GOT3 (cell line): ENCODE measurements around the gene GRIN2A.

Experiments used
- DNase-seq: peaks from one replicate; lab custom pipeline; 2025; ENCODE audit warnings: mixed read lengths; lab: John Stamatoyannopoulos, UW

GRIN2A gene

DNA sequence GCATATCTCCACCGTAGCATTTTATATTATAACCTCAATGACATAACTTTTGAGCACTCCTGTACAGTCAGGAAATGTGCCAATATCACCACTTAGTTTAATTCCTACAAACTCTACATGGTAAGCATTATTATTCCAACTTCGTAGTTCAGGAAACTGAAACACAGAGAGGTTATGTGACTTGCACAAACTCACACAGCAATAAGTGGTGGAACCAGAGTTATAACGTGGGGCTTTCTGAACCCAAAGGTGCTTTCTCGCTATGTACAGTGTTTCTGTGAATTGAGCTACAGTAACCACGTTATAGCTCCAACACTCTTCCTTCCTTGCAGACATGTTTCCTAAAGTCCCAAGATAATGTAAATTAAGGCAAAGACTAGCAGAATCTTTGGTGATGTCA, 330.2 kb downstream of the GRIN2A start:
- DNase-seq = no peak

DNA sequence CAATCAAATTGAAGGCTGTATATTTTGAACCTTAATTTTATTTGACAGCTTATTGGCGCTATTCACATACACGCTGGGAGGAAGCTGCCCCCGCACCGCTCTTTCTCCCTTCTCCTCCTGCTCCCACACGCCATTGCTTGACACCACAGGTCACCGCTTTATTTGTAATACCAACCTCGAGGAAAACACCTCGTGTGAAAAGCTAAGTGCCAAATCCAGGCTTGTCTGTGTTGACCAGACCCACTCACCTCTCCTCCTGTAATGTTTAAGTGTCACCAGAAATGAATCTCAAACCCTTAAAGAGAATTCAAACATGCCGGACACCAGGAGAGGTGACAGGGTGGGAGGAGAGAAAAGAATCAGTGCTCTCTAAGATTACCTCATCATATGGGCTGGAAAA, 331.4 kb downstream of the GRIN2A start:
- no peak for DNase-seq

DNA sequence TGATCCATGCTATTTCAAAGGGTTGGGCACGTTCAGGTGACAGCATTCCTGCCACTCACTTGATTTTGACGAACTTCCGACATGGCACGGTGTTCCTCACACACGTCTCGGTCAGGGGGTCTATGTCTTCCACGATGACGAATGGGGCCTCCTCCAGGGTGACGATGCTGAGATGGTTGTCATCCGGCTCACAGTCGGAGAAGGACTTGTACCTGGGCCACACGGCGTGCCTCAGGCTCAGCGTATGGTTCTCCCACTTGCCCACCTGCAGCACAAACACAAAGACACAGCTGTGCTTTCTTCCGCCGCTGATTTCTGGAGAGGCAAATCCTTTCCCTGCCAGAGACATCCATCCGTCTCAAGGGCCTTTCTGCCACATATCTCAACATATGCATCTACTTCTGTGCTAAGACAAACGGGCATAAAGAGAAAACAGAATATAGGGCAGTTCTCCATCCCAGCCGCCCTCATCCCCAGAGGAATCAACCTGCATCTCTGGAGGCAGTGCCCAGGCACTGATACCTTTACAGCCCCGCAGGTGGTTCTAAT, 332.5 kb downstream of the GRIN2A start:
- no peak for DNase-seq

DNA sequence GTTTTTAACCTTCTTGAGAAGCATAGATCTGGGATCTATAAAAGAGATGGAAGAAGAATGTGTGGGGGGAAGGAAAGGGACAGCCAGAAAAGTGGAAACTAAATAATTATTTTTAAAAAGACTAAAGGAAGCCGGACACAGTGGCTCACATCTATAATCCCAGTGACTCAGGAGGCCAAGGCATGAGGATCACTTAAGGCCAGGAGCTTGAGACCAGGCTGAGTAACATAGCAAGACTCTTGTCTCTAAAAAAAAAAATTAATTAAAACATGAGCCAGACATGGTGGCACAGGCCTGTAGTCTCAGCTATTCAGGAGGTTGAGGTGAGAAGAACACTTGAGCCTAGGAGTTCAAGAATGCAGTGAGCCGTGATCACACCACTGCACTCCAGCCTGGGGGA, 335.1 kb downstream of the GRIN2A start:
- DNase-seq = no peak

DNA sequence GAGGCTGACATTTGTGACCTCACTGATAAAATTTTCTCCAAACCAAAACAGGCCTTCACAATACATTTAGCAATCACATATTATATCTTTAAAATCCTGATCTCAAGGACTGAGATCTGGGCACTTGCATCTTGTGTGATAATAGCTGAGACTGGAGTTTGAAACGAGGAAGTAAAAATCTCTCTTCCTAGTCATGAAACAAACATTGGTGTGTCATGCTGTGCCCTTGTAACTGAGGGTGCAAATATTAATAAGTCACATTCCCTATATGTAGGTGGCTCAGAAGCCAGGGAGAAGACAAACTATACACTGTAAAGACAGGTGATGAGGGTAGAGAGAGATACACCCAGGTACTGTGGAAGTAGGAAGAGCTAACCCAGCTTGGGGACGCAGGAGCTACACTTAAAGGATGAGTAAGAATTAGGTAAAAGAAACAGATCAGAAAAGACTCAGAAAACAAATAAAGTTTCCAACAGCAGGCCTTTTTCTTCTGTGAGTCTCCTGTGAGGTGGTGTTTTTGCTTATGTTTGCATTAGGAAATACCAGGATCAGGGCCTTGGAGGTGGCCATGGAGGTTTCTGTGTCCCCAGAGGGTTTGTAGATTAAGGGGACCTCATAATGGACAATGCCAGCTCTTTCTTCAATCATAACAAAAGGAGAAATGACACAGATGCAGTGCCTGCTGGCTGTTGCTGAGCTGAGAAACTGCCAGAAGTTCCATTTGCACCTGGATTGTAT, 335.7 kb downstream of the GRIN2A start:
- no peak for DNase-seq

DNA sequence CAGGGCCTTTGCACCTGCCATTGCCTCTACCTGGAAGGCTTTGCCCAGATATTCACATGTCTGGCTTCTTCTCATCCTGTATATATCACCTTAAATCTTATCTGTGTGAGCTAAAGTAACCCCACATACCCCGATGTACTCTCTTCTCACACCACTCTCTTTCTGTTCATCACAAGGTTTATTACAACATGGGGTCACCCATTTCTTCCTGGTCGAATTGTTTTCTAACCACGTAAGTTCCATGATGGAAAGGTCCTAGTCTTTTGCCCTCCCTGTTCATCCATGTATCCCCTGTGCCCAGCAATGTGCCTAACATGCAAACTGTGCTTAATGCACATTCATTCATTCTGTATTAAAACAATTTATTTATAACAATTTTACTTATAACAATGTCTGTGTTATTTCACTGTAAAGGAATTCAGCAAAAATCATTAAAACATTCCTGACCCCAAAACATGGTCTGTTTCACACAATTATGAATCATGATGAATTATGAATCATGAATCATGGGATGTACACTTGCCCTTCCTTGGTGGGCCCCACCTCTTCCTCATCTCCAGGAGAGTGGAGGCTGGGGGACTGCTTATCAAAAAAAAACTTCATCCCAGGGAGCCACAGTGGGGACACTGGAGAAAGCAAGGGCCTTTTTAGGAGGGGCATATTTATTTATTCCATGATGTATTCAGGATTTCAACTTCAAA, 336.4 kb downstream of the GRIN2A start:
- no peak for DNase-seq

DNA sequence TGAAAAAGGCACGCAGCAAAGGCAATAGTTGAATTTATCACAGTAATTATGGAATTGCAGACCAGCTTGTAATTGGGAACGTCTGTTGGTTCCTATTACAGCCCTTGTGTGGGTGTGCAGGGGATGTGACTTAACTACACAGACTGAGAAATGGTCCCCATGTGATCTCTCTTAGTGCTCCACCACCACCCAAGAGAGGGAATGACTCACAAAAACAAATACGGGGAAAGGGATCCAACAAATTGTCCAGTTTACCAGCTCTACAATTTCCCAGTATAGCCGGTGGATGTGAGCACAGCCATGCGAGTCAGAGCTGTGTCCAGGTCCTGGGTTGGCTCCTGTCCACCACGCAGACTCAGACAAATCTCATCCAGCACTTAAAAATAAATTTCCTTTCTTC, 337.9 kb downstream of the GRIN2A start:
- DNase-seq = no peak

DNA sequence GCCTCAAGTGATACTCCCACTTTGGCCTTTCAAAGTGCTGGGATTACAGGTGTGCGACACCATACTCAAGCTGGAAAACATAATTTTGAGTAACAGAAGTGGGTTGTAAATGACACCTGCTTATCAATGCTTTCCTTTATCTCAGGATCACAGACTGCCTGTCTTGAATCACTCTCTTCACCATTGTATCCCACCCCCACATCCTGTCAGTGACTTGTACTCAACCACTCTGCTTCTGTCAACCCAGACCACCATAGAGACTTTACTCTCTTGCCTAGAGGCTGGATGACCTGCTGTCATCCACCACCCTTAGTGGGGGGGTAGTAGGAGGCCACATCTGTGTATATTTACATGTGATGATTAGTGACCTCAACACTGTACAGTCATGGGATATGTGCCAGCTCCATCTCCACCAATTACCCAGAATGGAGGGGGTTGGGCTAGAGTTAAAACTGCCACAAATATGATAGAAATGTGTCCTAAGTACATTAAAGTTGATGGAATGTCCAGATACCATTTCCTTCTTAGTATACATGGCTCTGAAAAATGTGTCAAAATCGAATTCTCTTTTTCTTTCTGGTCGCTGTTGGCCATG, 338.7 kb downstream of the GRIN2A start:
- no peak for DNase-seq

DNA sequence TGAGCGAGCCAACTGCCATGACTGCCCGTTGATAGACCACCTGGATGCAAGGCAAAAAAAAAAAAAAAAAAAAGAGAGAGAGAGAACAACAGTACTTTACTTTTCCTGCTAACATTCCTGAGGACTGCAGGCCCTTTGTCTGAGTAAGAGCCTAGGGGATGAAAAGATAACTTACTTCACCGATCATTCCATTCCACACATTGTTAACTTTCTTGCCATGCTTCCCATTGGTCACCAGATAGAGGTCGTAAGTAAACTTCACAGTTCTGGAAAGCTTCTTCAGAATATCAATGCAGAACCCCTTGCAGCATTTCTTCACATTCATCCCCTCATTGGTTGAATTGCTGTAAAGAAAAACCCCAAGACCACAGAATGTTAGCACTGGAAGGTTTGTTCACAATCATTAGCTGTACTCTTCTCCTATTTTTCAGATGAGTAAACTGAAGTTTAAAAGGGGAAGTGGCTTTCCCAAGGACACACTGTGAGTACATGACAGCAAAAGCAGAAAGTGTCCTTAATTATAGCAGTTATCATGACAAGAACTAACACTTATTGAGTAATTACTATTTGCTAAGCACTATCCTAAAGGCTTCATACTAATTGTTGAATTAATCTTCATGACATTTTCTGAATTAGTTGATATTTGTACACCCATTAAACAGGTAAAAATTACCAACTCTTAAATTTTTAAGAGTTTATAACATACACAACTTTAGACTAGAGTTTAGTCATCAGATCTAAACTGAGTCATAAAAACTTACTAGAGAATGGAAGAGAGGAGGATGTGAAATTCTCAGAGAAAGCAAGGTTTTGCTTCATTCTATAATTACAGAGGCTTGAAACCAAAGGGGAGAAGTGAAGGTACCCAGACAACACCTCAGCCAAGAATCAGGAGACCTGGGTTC, 341.2 kb downstream of the GRIN2A start:
- no peak for DNase-seq

DNA sequence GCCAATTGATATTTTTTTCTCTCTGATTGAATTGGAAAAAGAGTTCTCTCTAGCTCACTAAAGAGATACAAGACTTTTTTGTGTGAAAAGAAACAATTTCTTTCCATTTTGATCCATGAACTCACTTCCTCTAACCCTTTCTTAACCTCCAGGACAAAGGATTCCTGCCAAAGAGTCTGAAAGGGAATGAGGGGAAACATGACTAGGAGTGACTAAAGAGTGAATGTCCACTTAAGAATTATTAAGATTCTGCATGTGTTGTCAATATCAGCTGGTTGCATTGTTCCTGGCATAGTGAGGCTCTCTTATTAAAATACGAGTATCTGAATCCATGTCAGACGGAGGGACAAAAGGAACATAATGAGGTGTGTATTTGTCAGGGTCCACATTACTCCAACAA, 344.7 kb downstream of the GRIN2A start:
- no peak for DNase-seq

DNA sequence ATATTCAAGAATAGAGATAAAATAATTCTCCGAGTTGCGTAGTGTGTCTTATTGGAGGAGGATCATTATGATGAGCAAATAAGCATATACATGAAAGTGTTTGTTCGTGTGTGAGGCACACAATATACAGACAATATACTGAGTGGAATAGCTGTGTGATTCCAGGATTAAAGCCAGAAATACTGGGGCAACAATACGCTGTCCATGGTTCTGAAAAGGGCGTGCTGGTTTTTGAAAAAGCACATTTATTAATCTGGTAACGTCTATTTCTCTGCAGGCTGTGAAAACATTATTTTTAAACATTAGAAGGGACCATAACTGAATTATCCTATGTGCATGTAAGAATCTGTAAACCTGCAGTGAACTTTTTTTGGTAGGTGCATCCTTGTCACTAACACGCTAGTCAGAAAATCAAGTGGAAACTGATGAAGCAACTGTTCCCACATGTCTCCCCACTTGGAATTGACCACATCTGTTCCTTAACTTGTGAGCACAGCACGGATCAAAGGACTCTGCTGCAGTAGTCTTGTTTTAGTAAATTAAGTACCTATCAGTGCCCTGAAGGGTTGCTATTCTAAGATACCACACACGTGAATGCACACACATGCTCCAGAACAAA, 346.0 kb downstream of the GRIN2A start:
- DNase-seq = no peak

DNA sequence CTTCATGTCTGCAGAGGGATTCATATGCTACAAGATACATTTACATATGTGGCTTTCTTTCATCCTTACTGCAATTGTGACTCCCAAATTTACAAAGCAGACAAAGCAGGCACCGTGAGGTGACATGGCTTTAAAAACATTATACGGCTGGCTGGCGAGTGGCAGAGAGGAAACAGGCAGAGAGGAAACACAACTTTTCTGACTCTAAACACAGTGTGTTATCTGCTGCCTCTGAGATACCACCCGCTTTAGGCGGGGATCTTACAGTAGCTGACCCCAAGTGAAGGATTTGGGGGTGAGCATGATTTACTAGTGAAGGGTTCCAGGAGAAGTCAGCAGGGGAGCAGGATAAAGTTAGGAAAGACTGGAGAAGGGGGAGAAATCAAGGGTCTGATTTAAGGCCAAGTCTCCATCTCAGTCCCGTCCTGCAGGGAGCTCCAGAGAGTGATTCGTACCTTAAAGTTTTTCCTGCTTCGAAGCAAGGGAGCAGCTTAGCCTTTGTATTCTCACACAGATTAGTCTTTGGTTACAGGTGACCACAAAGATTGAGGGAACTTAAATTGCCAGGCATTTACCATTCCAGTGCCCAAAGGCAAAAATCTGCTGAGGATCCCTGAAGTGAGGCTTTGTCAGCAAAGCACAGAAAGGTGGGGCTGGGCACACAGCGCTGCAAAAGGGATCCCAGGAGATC, 355.0 kb downstream of the GRIN2A start:
- DNase-seq = no peak

DNA sequence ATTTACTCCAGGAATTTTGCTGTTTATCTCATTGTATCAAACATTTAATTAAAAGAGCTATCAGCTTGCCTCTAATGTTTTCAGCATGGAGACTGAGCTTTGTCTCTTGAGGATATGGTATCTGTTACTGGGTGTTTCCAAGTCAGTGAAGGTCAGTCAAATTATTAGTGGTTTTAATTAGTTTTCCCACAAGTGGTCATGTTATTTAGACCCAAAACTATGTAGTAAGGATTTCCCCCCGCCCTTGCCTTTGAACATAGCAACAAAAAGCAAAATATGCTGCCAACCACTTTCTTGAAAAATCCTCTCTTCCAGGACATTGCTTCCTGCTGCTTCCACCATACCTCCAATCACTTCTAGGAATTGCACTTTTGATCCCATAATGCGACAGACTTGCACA, 355.6 kb downstream of the GRIN2A start:
- no peak for DNase-seq

DNA sequence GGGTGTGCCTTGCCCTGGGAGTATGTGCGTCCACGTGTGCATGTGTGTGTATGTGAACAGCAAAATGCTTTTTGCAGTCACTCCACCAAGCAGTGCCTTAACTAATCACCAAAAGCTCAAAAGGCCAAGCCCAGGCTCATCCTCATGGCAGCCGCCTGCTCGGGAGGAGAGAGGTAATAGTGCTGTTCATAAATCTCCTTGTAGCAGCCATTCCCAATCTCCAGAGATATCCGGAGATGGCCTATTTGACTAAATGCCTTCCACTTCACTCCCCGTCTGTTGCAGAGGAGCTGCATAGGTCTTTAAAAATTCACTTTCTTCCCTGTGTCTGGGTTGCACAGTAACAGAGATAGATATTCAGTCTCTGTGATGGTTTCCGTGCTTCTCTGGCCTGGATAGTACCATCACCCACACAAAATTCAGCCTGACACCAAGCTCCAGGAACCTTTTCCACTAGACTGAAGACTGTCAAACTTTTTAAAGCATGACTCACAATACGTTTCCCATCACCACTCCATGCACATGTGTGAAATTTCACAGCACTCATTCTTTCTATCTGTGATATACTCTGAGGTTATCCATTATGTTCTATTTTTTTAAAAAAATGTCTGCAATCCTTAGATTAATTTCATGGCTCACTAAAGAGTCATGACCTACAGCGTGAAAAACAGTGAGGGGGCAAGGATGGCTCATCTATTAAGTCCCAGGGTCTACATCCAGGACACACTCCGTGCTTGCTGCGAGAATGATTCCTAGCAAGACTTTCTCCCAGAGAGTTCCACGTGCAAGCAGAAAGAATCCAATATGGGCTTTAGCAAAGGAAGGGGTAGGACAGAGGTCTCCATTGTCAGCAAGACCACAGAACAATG, 357.8 kb downstream of the GRIN2A start:
- no peak for DNase-seq

DNA sequence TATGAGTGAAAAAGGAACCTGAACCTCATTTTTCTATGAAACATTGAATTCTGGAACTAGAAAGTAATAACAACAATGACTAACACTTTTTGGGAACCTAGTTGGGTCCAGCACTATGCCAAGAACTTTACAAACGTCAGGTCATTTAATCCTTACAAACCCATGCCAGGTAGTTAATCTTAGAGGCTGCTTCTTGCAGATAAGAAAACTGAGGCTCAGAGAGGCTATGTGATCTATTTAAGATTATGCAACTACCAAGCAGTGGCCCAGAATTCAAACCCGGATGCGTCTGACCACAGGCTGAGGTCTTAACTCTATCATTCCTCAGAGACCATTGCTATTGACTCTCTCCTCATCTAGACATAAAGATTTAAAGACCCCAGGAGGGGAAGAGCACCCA, 358.7 kb downstream of the GRIN2A start:
- no peak for DNase-seq

DNA sequence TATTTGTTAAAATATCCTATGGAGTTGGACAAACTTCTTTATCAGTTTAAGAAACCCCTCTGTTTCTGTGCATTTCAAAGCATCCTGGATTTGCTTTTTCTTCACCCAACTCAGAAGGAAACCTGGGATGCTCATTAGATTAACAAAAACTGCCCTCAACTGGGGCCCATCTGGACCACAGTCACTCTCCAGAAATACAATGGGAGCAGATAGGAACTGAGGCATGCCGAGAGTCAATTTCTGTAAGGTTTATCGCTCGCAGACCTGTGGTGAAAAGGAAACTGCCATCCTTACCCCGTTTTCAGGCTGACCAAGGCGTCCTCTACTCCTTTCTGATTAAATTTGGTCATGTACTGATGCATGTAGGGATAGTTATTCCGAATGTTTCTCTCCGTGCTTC, 360.3 kb downstream of the GRIN2A start:
- DNase-seq = no peak

DNA sequence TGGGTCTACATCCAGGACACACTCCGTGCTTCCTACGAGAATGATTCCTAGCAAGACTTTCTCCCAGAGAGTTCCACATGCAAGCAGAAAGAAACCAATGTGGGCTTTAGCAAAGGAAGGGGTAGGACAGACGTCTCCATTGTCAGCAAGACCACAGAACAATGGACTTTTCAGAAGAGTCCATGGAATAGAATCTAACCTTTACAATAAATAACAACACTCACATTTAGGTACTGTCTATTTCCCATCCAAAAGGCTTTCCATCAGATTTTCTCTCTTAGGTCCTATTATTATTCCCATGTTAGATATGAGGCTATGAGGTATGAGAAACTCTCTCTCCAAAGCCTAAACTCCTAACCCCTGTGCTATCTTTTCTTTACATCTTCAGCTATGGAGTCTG, 360.9 kb downstream of the GRIN2A start:
- DNase-seq = no peak

DNA sequence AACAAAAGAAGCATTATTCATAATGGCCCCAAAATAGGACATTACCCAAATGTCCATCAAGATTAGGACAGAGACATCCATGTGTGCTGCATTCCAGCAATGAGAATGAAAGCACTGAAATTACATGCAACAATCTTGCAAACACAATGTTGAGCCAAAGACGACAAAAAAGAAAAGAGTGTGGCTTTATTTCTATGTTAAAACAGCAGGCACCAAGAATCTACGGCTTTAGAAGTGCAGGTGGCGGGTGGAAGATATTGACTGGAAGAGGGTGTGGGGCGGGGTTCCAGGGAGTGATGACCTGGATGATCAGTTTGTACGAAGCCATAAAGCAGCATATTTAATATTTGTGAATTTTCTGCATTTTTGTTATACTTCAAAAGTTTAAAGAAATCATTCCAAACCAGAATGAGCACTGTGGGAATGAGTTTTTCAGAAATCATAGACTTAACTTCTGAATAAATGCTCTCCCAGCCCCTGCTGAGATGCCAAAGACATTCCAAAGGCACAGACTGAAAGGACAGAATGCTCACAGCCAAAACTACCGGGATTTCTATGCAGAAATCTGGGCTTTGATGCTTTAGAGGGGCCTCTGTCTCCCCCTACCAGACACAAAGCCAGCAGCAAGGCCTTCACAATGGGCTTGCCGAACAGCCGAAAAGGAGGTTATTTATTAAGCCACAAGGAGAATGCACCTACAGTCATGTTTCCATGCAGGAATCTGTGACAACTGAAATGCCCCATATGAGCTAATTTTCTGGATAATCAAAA, 361.6 kb downstream of the GRIN2A start:
- DNase-seq = no peak

DNA sequence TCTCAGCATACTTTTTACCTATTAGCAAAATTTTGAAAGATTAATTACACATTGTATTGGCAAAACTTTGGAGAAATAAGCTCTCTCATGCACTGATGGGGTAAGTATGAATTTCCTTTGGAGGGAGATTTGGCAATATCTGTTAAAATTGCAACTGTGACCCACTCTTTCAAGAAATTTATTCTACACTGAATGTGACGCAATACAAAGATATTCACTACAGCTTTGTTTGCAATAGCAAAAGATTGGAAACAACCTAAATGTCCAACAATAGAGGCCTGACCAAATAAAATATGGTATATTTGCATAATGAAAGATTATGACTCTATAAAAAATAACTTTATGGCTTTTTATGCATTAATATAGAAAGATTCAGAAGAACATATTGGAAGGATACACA, 363.5 kb downstream of the GRIN2A start:
- no peak for DNase-seq
